HG03432 (cell line): ENCODE results near the gene HRCT1.

Experiments
- ATAC-seq: cut with Tn5 transposase; IDR thresholded peaks from one replicate; pipeline ENCODE4 v1.9.1; 2021; ENCODE audit warnings: mild to moderate bottlenecking, moderate library complexity; ENCODE audit not compliant: unreplicated experiment

HRCT1 gene

GRCh38 chr9:35940458-35941407 lies 34.7 kb downstream of the HRCT1 start:
- no peak for ATAC-seq

GRCh38 chr9:35942286-35942685 lies 36.3 kb downstream of the HRCT1 start:
- no peak for ATAC-seq

GRCh38 chr9:35944173-35944572 lies 38.2 kb downstream of the HRCT1 start:
- no peak for ATAC-seq

GRCh38 chr9:35944841-35945240 lies 38.8 kb downstream of the HRCT1 start:
- ATAC-seq: no peak

GRCh38 chr9:35945341-35946018 lies 39.5 kb downstream of the HRCT1 start:
- no peak for ATAC-seq

- no peak for ATAC-seq
Observed at GRCh38 chr9:35948451-35948850, 42.4 kb downstream of the HRCT1 start.

- ATAC-seq: no peak
Observed at GRCh38 chr9:35948901-35949318, 42.9 kb downstream of the HRCT1 start.

GRCh38 chr9:35951736-35952135 lies 45.7 kb downstream of the HRCT1 start:
- no peak for ATAC-seq

GRCh38 chr9:35952526-35953191 lies 46.7 kb downstream of the HRCT1 start:
- no peak for ATAC-seq

GRCh38 chr9:35954942-35955546 lies 49.0 kb downstream of the HRCT1 start:
- no peak for ATAC-seq

GRCh38 chr9:35956651-35957050 lies 50.6 kb downstream of the HRCT1 start:
- no peak for ATAC-seq
